ENCODE data around the gene ZNF511.

GRCh38 chr10:133280391-133281059 lies 28.2 kb upstream of the ZNF511 start:
- TF ChIP-seq CTCF (IDR thresholded peaks at IDR 0.05) (no peak), POLR2A (IDR thresholded peaks at IDR 0.05) (no peak)
